Measurements from ENCODE around the gene UCK2. TPM values are rescaled to one million over a fixed set of nuclear protein-coding genes. Genes with fewer than 3 reads are reported as not detected.

The UCK2 gene
- total RNA-seq, 2 donors from 2014 or later = 55.0 to 57.8 TPM

- ATAC-seq (no peak), DNase-seq (no peak)
- intact Hi-C loops (cut with DNase I, micrococcal nuclease) = loop anchor here in 1 of 2 donors (10.0 kb wide), 1 partner anchor 115 kb away; no protein-coding TSS in a partner anchor
Measured at GRCh38 chr1:165829888-165830287, 2.5 kb downstream of the UCK2 start.

GRCh38 chr1:165831146-165831545, 3.7 kb downstream of the UCK2 start:
- DNase-seq (no peak), ATAC-seq (no peak)
- intact Hi-C loops (cut with DNase I, micrococcal nuclease) = no loop called here

GRCh38 chr1:165832902-165833301, 5.5 kb downstream of the UCK2 start:
- intact Hi-C loops (cut with DNase I, micrococcal nuclease) = no loop called here
- ATAC-seq = no peak
- no peak for DNase-seq

GRCh38 chr1:165833358-165833757, 5.9 kb downstream of the UCK2 start:
- intact Hi-C loops (cut with DNase I, micrococcal nuclease) = no loop called here
- no peak for ATAC-seq
- no peak for DNase-seq

- DNase-seq (no peak), ATAC-seq (no peak)
- intact Hi-C loops (cut with DNase I, micrococcal nuclease) = no loop called here
Measured at GRCh38 chr1:165834229-165834628, 6.8 kb downstream of the UCK2 start.

GRCh38 chr1:165834881-165835280, 7.5 kb downstream of the UCK2 start:
- intact Hi-C loops (cut with DNase I, micrococcal nuclease) = no loop called here
- ATAC-seq (no peak), DNase-seq (no peak)

- ATAC-seq (no peak), DNase-seq (no peak)
- intact Hi-C loops (cut with DNase I, micrococcal nuclease) = no loop called here
Measured at GRCh38 chr1:165836664-165837482, 9.5 kb downstream of the UCK2 start.

- ATAC-seq (no peak), DNase-seq (no peak)
- intact Hi-C loops (cut with DNase I, micrococcal nuclease) = no loop called here
Measured at GRCh38 chr1:165837838-165838364, 10.5 kb downstream of the UCK2 start.

- intact Hi-C loops (cut with DNase I, micrococcal nuclease) = no loop called here
- ATAC-seq (no peak), DNase-seq (no peak)
Measured at GRCh38 chr1:165840423-165840822, 13.0 kb downstream of the UCK2 start.

- DNase-seq = no peak
- no peak for ATAC-seq
- intact Hi-C loops (cut with DNase I, micrococcal nuclease) = no loop called here
Measured at GRCh38 chr1:165841582-165842017, 14.2 kb downstream of the UCK2 start.

GRCh38 chr1:165842023-165842670, 14.7 kb downstream of the UCK2 start:
- DNase-seq (no peak), ATAC-seq (no peak)
- intact Hi-C loops (cut with DNase I, micrococcal nuclease) = no loop called here

- ATAC-seq = peak; percentile 84
- intact Hi-C loops (cut with DNase I, micrococcal nuclease) = no loop called here
- DNase-seq = no peak
Measured at GRCh38 chr1:165842671-165843129, 15.3 kb downstream of the UCK2 start.

GRCh38 chr1:165843304-165843703, 15.9 kb downstream of the UCK2 start:
- intact Hi-C loops (cut with DNase I, micrococcal nuclease) = no loop called here
- ATAC-seq (no peak), DNase-seq (no peak)

- DNase-seq = no peak
- intact Hi-C loops (cut with DNase I, micrococcal nuclease) = no loop called here
- no peak for ATAC-seq
Measured at GRCh38 chr1:165844114-165844798, 16.8 kb downstream of the UCK2 start.

GRCh38 chr1:165844933-165845332, 17.5 kb downstream of the UCK2 start:
- DNase-seq (no peak), ATAC-seq (no peak)
- intact Hi-C loops (cut with DNase I, micrococcal nuclease) = no loop called here

- ATAC-seq = no peak
- intact Hi-C loops (cut with DNase I, micrococcal nuclease) = no loop called here
- DNase-seq = no peak
Measured at GRCh38 chr1:165845569-165845968, 18.2 kb downstream of the UCK2 start.

- no peak for ATAC-seq
- intact Hi-C loops (cut with DNase I, micrococcal nuclease) = no loop called here
- no peak for DNase-seq
Measured at GRCh38 chr1:165845992-165846748, 18.8 kb downstream of the UCK2 start.

GRCh38 chr1:165847486-165847885, 20.1 kb downstream of the UCK2 start:
- ATAC-seq (no peak), DNase-seq (no peak)
- intact Hi-C loops (cut with DNase I, micrococcal nuclease) = no loop called here
